ENCODE results near the gene SCLY. TPM values are rescaled to one million over a fixed set of nuclear protein-coding genes. Genes with fewer than 3 reads are reported as not detected.

Gene SCLY
- total RNA-seq, 4 donors from 2014 or later: 5.5 to 14.5 (median 9.6) TPM

DNA sequence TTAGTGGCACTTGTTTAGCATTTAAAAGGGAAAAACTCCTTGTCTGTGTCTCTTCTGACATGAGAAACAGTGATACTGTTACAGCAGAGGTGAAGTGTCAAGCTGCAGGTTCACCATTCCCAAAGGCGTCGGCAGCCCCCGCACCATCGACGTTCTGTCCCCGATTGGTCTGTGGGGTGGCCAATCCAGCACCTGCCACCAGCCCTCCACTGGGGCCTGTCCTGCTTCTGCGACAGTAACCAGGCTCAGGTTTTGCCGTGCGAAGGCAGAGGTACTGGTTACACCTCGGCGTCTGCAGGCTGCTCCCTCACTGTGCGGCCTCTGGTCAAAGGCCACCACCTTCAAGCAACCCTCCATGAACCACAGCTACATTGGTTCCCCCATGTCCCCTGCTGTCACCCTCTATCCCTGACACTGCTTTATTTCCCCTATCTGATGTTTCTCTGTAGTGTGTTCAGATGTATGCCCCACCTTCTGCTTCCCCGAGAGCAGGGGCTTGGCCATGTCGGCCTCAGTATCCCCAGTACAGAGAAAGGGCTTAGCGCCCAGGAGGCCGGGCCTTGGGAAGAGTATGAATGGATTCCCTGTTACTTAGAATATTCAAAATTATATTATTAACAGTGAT is 30.7 kb downstream of the SCLY start:
- Histone ChIP-seq H3K4me3 (no peak overlapping the region), H3K4me1 (peaks cover 3% of the 10 kb centered on the region), H3K27me3 (no peaks in the 10 kb centered on the region), H3K36me3 (no peaks in the 10 kb centered on the region), H3K9me3 (no peaks in the 10 kb centered on the region), H3K27ac (no peak overlapping the region)
- TF ChIP-seq EP300 (IDR thresholded peaks at IDR 0.05) (no peak), POLR2AphosphoS5 (IDR thresholded peaks at IDR 0.05) (no peak), POLR2A (IDR thresholded peaks at IDR 0.05) (no peak)
- TF ChIP-seq, protein P1, sequence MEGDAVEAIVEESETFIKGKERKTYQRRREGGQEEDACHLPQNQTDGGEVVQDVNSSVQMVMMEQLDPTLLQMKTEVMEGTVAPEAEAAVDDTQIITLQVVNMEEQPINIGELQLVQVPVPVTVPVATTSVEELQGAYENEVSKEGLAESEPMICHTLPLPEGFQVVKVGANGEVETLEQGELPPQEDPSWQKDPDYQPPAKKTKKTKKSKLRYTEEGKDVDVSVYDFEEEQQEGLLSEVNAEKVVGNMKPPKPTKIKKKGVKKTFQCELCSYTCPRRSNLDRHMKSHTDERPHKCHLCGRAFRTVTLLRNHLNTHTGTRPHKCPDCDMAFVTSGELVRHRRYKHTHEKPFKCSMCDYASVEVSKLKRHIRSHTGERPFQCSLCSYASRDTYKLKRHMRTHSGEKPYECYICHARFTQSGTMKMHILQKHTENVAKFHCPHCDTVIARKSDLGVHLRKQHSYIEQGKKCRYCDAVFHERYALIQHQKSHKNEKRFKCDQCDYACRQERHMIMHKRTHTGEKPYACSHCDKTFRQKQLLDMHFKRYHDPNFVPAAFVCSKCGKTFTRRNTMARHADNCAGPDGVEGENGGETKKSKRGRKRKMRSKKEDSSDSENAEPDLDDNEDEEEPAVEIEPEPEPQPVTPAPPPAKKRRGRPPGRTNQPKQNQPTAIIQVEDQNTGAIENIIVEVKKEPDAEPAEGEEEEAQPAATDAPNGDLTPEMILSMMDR (IDR thresholded peaks at IDR 0.05): no peak
- peak in 1 of 2 donors; percentile 67 for DNase-seq (ENCODE audit: low spot score in 2 of 2)
- WGBS: 97% methylated on average over 5 of the region's 16 CpGs

DNA sequence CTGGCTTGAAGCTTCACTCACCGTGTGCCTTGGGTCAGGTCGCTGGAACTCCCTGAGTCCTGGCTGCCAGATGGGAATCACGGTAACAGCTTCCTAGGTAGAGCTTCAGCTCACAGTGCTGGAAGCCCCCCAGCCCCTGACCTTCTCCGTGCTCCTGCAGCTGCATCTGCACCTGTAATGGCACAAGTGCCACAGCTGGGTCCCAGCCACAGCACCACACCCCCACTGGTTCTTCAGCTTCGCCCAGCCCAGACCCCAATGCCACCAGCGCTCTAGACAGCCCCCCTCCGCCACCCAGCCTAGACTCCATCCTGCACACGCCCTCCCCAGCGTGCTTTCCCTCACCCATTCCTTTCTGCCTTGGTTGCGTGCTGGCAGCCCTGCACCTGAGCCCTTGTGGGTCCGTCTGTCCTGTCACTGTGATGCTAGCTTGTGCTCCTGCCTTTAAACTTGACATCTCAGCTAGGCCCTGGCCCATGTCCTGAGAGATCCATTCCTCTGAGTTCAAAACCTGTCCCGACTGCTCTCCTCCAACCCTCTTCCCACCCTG is 31.8 kb downstream of the SCLY start:
- H3K27ac ChIP-seq: no peak overlapping the region
- TF ChIP-seq POLR2AphosphoS5 (IDR thresholded peaks at IDR 0.05) (no peak), POLR2A (IDR thresholded peaks at IDR 0.05) (no peak), EP300 (IDR thresholded peaks at IDR 0.05) (no peak)
- TF ChIP-seq, protein P1 (IDR thresholded peaks at IDR 0.05): no peak
- WGBS: 91% methylated on average over 9 of the region's 12 CpGs
- peaks cover 4% of the 10 kb centered on the region for H3K4me1 ChIP-seq
- H3K36me3 ChIP-seq: no peaks in the 10 kb centered on the region
- peak in 1 of 2 donors; percentile 55 for DNase-seq (ENCODE audit: low spot score in 2 of 2)
- H3K27me3 ChIP-seq: no peaks in the 10 kb centered on the region
- H3K4me3 ChIP-seq: no peak overlapping the region
- H3K9me3 ChIP-seq: no peaks in the 10 kb centered on the region

DNA sequence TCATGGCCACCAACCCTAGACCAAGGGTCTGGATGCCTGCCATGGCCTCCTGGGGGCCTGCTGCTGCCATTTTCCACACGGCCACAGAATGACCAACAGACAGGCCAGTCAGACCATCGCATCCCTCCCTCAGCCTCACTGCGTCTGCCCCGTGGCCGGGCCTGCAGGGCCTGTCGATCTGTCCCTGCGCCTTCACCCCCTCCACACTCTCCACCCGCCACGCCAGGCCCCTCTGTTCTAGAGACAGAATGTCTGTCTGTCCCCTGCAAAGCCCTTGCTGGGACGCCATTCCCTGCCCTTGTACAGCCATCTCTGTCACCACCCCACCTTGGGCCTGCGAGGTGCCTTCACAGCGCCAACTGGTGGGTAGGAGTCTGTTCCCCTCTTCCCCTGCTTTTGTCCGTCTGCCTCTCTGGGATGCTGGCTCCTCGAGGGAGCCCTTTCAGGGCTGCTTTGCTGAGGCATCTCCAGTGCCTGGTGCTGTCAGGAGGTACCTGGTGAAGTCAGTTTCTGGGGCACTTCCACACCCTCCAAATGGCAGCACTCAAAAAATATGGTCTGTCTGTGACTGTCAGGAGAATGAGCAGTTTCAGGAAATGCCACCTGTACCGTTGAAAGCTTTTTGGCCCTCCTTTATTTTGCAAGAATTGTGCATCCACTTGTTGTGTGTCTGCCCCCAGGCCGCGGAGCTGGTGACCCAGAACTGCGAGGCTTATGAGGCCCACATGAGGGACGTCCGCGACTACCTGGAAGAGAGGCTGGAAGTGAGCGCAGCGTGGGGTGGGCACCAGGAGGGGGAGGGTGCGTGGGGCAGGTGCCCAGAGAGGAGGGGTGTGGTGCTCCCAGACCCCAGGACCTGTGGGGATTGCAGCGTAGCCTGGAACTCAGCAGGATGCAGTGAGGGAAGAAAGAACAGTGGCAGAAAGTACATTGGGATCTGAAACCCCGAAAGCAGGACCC is 32.7 kb downstream of the SCLY start:
- Histone ChIP-seq H3K9me3 (no peaks in the 10 kb centered on the region), H3K27ac (no peak overlapping the region), H3K27me3 (no peaks in the 10 kb centered on the region), H3K4me1 (peaks cover 4% of the 10 kb centered on the region), H3K4me3 (no peak overlapping the region), H3K36me3 (no peaks in the 10 kb centered on the region)
- peak in 1 of 2 donors; percentile 74 for DNase-seq (ENCODE audit: low spot score in 2 of 2)
- TF ChIP-seq, protein P1 (IDR thresholded peaks at IDR 0.05): no peak
- no peak for TF ChIP-seq EP300 (IDR thresholded peaks at IDR 0.05)
- no peak for TF ChIP-seq POLR2A (IDR thresholded peaks at IDR 0.05)
- TF ChIP-seq POLR2AphosphoS5 (IDR thresholded peaks at IDR 0.05): no peak
- 87% methylated on average over 26 of the region's 26 CpGs for WGBS

DNA sequence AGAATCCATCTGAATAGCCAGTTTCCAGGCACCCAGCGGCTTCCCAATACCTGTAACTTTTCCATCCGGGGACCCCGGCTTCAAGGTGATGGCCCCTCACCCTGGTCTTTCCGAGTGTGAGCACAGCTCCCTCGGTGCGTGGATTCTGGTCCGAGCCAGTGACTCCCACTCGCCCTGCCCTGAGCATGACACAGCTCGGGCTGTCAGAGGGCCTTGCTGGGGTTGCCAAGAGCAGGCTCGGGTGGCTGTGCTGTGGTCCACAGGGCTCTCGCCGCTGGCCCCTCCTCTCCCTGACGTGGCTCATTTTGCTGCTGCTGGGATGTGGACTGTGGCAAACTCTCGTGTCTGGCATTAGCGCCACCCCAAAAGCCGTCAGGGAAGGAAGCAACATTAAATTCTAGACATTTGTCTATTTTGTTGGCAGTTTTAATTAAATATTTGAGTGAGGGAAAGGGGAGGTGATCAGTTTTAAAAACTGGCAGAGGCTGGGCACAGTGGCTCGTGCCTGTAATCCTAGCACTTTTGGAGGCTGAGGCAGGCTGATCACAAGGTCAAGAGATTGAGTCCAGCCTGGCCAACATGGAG is 33.7 kb downstream of the SCLY start:
- no peak overlapping the region for H3K27ac ChIP-seq
- 92% methylated on average over 16 of the region's 17 CpGs for WGBS
- peaks cover 12% of the 10 kb centered on the region for H3K4me1 ChIP-seq
- DNase-seq (ENCODE audit: low spot score in 2 of 2): peak in 1 of 2 donors; percentile 72
- TF ChIP-seq POLR2AphosphoS5 (IDR thresholded peaks at IDR 0.05) (no peak), EP300 (IDR thresholded peaks at IDR 0.05) (no peak), POLR2A (IDR thresholded peaks at IDR 0.05) (no peak)
- TF ChIP-seq, protein P1 (IDR thresholded peaks at IDR 0.05): no peak
- H3K4me3 ChIP-seq: no peak overlapping the region
- no peaks in the 10 kb centered on the region for H3K27me3 ChIP-seq
- H3K36me3 ChIP-seq: no peaks in the 10 kb centered on the region
- no peaks in the 10 kb centered on the region for H3K9me3 ChIP-seq

Data from suprapubic skin (tissue), 4 donors.